Right atrium auricular region (tissue), 2 donors: ENCODE measurements around the gene TMEM253. TPM values are rescaled to one million over a fixed set of nuclear protein-coding genes. Genes with fewer than 3 reads are reported as not detected.

ENCODE experiments used
- DNase-seq: peaks from one replicate; pipeline ENCODE4 v3.0.0-alpha.2; 2019; ENCODE audit warnings: low spot score
- H3K27ac ChIP-seq, 2 donors: fragments of 200-600 bp; sonication (generic); 1 replicate in 1 of 2; 2 replicates in 1 of 2; pipeline ENCODE4 v1.5.1; 2016 to 2019
- H3K27me3 ChIP-seq, 2 donors: fragments of 200-600 bp; sonication (generic); one replicate each; pipeline versions ENCODE4 v1.5.1 to v1.6.0; 2017 to 2019
- H3K36me3 ChIP-seq: fragments of 200-600 bp; sonication (generic); one replicate; pipeline ENCODE4 v1.5.1; 2016
- H3K4me1 ChIP-seq, 2 donors: fragments of 200-600 bp; sonication (generic); one replicate each; pipeline versions ENCODE4 v1.5.1 to v1.6.0; 2017 to 2019
- H3K4me3 ChIP-seq, 2 donors: fragments of 200-600 bp; sonication (generic); 1 replicate in 1 of 2; 2 replicates in 1 of 2; pipeline ENCODE4 v1.5.1; 2017 to 2019; ENCODE audit warnings: mild to moderate bottlenecking in 1 of 2, moderate library complexity in 1 of 2
- H3K9me3 ChIP-seq, 2 donors: fragments of 200-600 bp; sonication (generic); one replicate each; pipeline ENCODE4 v1.5.1; 2019
- total RNA-seq, 2 donors: library from RNA; depleted of rRNA; stranded (reverse); fragments of >200 nt; gene quantifications; one replicate each; pipeline ENCODE4 v1.1.0, GENCODE V29; 2016
- TF ChIP-seq, protein P1 (sequence below), 2 donors: fragments of 200-600 bp; sonication (generic); IDR thresholded peaks; one replicate each; pipeline ENCODE4 v1.5.1; 2019; ENCODE audit warnings: antibody characterized with exemption in 2 of 2

TMEM253 gene
- total RNA-seq, 2 donors from 2014 or later: not detected

GRCh38 chr14:21113369-21113768 lies 12.5 kb downstream of the TMEM253 start:
- TF ChIP-seq, protein P1, sequence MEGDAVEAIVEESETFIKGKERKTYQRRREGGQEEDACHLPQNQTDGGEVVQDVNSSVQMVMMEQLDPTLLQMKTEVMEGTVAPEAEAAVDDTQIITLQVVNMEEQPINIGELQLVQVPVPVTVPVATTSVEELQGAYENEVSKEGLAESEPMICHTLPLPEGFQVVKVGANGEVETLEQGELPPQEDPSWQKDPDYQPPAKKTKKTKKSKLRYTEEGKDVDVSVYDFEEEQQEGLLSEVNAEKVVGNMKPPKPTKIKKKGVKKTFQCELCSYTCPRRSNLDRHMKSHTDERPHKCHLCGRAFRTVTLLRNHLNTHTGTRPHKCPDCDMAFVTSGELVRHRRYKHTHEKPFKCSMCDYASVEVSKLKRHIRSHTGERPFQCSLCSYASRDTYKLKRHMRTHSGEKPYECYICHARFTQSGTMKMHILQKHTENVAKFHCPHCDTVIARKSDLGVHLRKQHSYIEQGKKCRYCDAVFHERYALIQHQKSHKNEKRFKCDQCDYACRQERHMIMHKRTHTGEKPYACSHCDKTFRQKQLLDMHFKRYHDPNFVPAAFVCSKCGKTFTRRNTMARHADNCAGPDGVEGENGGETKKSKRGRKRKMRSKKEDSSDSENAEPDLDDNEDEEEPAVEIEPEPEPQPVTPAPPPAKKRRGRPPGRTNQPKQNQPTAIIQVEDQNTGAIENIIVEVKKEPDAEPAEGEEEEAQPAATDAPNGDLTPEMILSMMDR (IDR thresholded peaks at IDR 0.05): no peak
- Histone ChIP-seq H3K27me3 (no peaks in the 10 kb centered on the region), H3K9me3 (no peaks in the 10 kb centered on the region), H3K4me1 (no peaks in the 10 kb centered on the region), H3K4me3 (no peak overlapping the region), H3K36me3 (no peaks in the 10 kb centered on the region), H3K27ac (no peak overlapping the region)
- DNase-seq: no peak

- Histone ChIP-seq H3K4me3 (no peak overlapping the region), H3K9me3 (no peaks in the 10 kb centered on the region), H3K27me3 (no peaks in the 10 kb centered on the region), H3K36me3 (no peaks in the 10 kb centered on the region), H3K4me1 (no peaks in the 10 kb centered on the region), H3K27ac (no peak overlapping the region)
- DNase-seq: no peak
- TF ChIP-seq, protein P1 (IDR thresholded peaks at IDR 0.05): no peak
Observed at GRCh38 chr14:21118933-21119332, 18.1 kb downstream of the TMEM253 start.

GRCh38 chr14:21120686-21121085 lies 19.8 kb downstream of the TMEM253 start:
- DNase-seq: no peak
- Histone ChIP-seq H3K36me3 (no peaks in the 10 kb centered on the region), H3K9me3 (no peaks in the 10 kb centered on the region), H3K27me3 (no peaks in the 10 kb centered on the region), H3K27ac (no peak overlapping the region), H3K4me1 (no peaks in the 10 kb centered on the region), H3K4me3 (no peak overlapping the region)
- TF ChIP-seq, protein P1 (IDR thresholded peaks at IDR 0.05): no peak

DNA sequence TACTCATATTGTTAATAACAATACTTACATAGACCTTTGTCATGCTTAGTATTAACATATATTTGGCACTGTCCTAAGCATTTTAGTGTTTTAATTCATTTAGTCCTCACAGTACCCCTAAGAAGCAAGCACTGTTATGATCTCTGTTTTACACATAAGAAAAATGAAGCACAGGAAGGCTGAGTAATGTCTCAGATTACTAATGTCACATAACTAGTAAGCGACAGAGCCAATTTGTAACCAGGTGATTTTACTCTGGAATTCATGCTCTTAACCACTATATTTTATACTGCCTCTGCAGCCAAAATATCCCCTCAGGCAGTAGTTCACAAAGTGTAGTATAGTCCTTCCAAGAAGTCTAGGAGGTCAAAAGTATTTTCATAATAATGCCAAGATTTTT lies 20.3 kb downstream of the TMEM253 start:
- no peaks in the 10 kb centered on the region for H3K4me1 ChIP-seq
- H3K27me3 ChIP-seq: no peaks in the 10 kb centered on the region
- no peaks in the 10 kb centered on the region for H3K9me3 ChIP-seq
- DNase-seq: no peak
- no peak overlapping the region for H3K4me3 ChIP-seq
- H3K36me3 ChIP-seq: no peaks in the 10 kb centered on the region
- H3K27ac ChIP-seq: no peak overlapping the region
- TF ChIP-seq, protein P1 (IDR thresholded peaks at IDR 0.05): no peak

GRCh38 chr14:21123429-21123828 lies 22.6 kb downstream of the TMEM253 start:
- H3K27ac ChIP-seq: no peak overlapping the region
- H3K36me3 ChIP-seq: no peaks in the 10 kb centered on the region
- no peak for DNase-seq
- no peaks in the 10 kb centered on the region for H3K27me3 ChIP-seq
- no peak overlapping the region for H3K4me3 ChIP-seq
- no peaks in the 10 kb centered on the region for H3K9me3 ChIP-seq
- H3K4me1 ChIP-seq: no peaks in the 10 kb centered on the region
- TF ChIP-seq, protein P1 (IDR thresholded peaks at IDR 0.05): no peak

DNA sequence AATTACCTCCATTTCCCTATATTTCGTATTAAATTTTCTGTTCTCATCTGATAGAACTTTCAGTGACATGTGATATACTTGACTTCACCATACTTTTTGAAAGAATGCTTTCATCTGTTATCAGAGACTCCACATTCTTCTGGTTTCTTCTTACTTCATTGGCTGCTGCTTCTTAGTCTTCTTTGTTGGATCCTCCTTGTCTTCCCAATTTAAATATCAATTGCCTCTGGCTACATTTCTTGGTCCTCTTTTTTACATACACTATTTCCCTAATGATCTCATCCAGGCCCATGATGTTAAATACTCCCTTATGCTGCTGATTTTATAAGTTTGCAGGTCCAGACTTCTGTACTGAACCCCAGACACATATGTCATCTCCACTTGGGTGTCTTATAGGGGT lies 33.0 kb downstream of the TMEM253 start:
- no peak for DNase-seq
- Histone ChIP-seq H3K4me3 (no peak overlapping the region), H3K27me3 (no peaks in the 10 kb centered on the region), H3K9me3 (no peaks in the 10 kb centered on the region), H3K27ac (no peak overlapping the region), H3K4me1 (no peaks in the 10 kb centered on the region), H3K36me3 (no peaks in the 10 kb centered on the region)
- TF ChIP-seq, protein P1 (IDR thresholded peaks at IDR 0.05): no peak
